ENCODE results near the gene SPON1. TPM values are rescaled to one million over a fixed set of nuclear protein-coding genes. Genes with fewer than 3 reads are reported as not detected.

The SPON1 gene
- 12.2 and 13.2 TPM in 2 replicates for total RNA-seq
- long read RNA-seq, full-length matches to known transcripts = 11 of 17 reads
- long read RNA-seq, partial matches to known transcripts = 4 of 17 reads
- long read RNA-seq, other reads (novel, unspliced or antisense) = 2 of 17 reads

- Mint-ChIP-seq H3K4me1 (peaks cover 37% of the 10 kb centered on the region), H3K9me3 (no peaks in the 10 kb centered on the region), H3K27ac (ENCODE audit: unreplicated experiment) (no peak within 1 kb of the TSS), H3K36me3 (ENCODE audit: low read depth) (no peaks in the 10 kb centered on the region), H3K27me3 (ENCODE audit: low read depth) (peaks cover 87% of the 10 kb centered on the region), H3K4me3 (peak within 1 kb of the TSS; percentile 77)
- peak; percentile 59 for DNase-seq (ENCODE audit: low read depth, low spot score)
- no peak for TF ChIP-seq CTCF (conservative IDR thresholded peaks at IDR 0.05)
These were observed at the start of gene SPON1 for GRCh38 chr11:13962562-13963168. TSS of gene SPON1 (plus strand) at chr11:13962723. CDS start at chr11:13962905, 182 bp downstream.

GRCh38 chr11:13917264-13917663 is 45.3 kb upstream of the SPON1 start:
- no peak for TF ChIP-seq CTCF (conservative IDR thresholded peaks at IDR 0.05)
- no peaks in the 10 kb centered on the region for H3K9me3 Mint-ChIP-seq
- H3K4me1 Mint-ChIP-seq = peaks cover 7% of the 10 kb centered on the region
- H3K4me3 Mint-ChIP-seq = no peak overlapping the region
- no peak overlapping the region for H3K27ac Mint-ChIP-seq (ENCODE audit: unreplicated experiment)
- no peak for DNase-seq (ENCODE audit: low read depth, low spot score)
- H3K36me3 Mint-ChIP-seq (ENCODE audit: low read depth) = no peaks in the 10 kb centered on the region
- peaks cover 19% of the 10 kb centered on the region for H3K27me3 Mint-ChIP-seq (ENCODE audit: low read depth)

- Mint-ChIP-seq H3K27me3 (ENCODE audit: low read depth) (peaks cover 21% of the 10 kb centered on the region), H3K4me1 (peaks cover 7% of the 10 kb centered on the region), H3K4me3 (no peak overlapping the region), H3K36me3 (ENCODE audit: low read depth) (no peaks in the 10 kb centered on the region), H3K9me3 (no peaks in the 10 kb centered on the region), H3K27ac (ENCODE audit: unreplicated experiment) (no peak overlapping the region)
- DNase-seq (ENCODE audit: low read depth, low spot score) = no peak
- TF ChIP-seq CTCF (conservative IDR thresholded peaks at IDR 0.05) = no peak
These were observed 44.6 kb upstream of the SPON1 start for GRCh38 chr11:13917904-13918303.

GRCh38 chr11:13920756-13921155 is 41.8 kb upstream of the SPON1 start:
- Mint-ChIP-seq H3K36me3 (ENCODE audit: low read depth) (no peaks in the 10 kb centered on the region), H3K9me3 (no peaks in the 10 kb centered on the region), H3K27ac (ENCODE audit: unreplicated experiment) (no peak overlapping the region), H3K27me3 (ENCODE audit: low read depth) (peaks cover 21% of the 10 kb centered on the region), H3K4me3 (no peak overlapping the region), H3K4me1 (peaks cover 7% of the 10 kb centered on the region)
- DNase-seq (ENCODE audit: low read depth, low spot score) = no peak
- TF ChIP-seq CTCF (conservative IDR thresholded peaks at IDR 0.05) = no peak

- H3K4me1 Mint-ChIP-seq = peaks cover 7% of the 10 kb centered on the region
- no peak for DNase-seq (ENCODE audit: low read depth, low spot score)
- no peak overlapping the region for H3K27ac Mint-ChIP-seq (ENCODE audit: unreplicated experiment)
- no peak for TF ChIP-seq CTCF (conservative IDR thresholded peaks at IDR 0.05)
- no peaks in the 10 kb centered on the region for H3K9me3 Mint-ChIP-seq
- no peaks in the 10 kb centered on the region for H3K36me3 Mint-ChIP-seq (ENCODE audit: low read depth)
- H3K27me3 Mint-ChIP-seq (ENCODE audit: low read depth) = peaks cover 19% of the 10 kb centered on the region
- H3K4me3 Mint-ChIP-seq = no peak overlapping the region
These were observed 41.0 kb upstream of the SPON1 start for GRCh38 chr11:13921545-13921944.

Data from neural crest cell (in vitro differentiated cells).